ENCODE measurements around the gene NKX2-2. TPM values are rescaled to one million over a fixed set of nuclear protein-coding genes. Genes with fewer than 3 reads are reported as not detected.

Gene NKX2-2
- polyA plus RNA-seq, 1 experiment = not detected

- TF ChIP-seq, protein P1, sequence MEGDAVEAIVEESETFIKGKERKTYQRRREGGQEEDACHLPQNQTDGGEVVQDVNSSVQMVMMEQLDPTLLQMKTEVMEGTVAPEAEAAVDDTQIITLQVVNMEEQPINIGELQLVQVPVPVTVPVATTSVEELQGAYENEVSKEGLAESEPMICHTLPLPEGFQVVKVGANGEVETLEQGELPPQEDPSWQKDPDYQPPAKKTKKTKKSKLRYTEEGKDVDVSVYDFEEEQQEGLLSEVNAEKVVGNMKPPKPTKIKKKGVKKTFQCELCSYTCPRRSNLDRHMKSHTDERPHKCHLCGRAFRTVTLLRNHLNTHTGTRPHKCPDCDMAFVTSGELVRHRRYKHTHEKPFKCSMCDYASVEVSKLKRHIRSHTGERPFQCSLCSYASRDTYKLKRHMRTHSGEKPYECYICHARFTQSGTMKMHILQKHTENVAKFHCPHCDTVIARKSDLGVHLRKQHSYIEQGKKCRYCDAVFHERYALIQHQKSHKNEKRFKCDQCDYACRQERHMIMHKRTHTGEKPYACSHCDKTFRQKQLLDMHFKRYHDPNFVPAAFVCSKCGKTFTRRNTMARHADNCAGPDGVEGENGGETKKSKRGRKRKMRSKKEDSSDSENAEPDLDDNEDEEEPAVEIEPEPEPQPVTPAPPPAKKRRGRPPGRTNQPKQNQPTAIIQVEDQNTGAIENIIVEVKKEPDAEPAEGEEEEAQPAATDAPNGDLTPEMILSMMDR (IDR thresholded peaks at IDR 0.05; ENCODE audit: insufficient read depth, low read depth, low read length) = no peak
- Histone ChIP-seq H3K4me3 (ENCODE audit: low read depth, low read length) (no peak overlapping the region), H3K36me3 (ENCODE audit: control insufficient read depth, insufficient read depth, low read length) (no peaks in the 10 kb centered on the region), H3K27me3 (ENCODE audit: control insufficient read depth, insufficient read depth, low read length) (peaks cover 59% of the 10 kb centered on the region)
- ChIA-PET POLR2A (no interaction called here), CTCF (interaction anchor here (0.6 to 16.9 kb wide), 4 partner anchors 63 to 649 kb away, joined by 3 to 208 read pairs (median 4); no protein-coding TSS in a partner anchor)
- DNase-seq (ENCODE audit: low read depth) = no peak
These were observed 4.7 kb downstream of the NKX2-2 start for GRCh38 chr20:21509079-21509596.

- no peak overlapping the region for H3K4me3 ChIP-seq (ENCODE audit: low read depth, low read length)
- POLR2A ChIA-PET = no interaction called here
- H3K27me3 ChIP-seq (ENCODE audit: control insufficient read depth, insufficient read depth, low read length) = peaks cover 57% of the 10 kb centered on the region
- TF ChIP-seq, protein P1 (IDR thresholded peaks at IDR 0.05; ENCODE audit: insufficient read depth, low read depth, low read length) = no peak
- no peak for DNase-seq (ENCODE audit: low read depth)
- H3K36me3 ChIP-seq (ENCODE audit: control insufficient read depth, insufficient read depth, low read length) = no peaks in the 10 kb centered on the region
- CTCF ChIA-PET = interaction anchor here (0.6 to 16.9 kb wide), 7 partner anchors 9 to 672 kb away, joined by 3 to 208 read pairs (median 4); no protein-coding TSS in a partner anchor
These were observed 5.4 kb downstream of the NKX2-2 start for GRCh38 chr20:21508230-21509078.

GRCh38 chr20:21507400-21508229, 6.2 kb downstream of the NKX2-2 start:
- CTCF ChIA-PET = interaction anchor here (0.6 to 16.9 kb wide), 7 partner anchors 10 to 671 kb away, joined by 3 to 208 read pairs (median 3); no protein-coding TSS in a partner anchor
- no peak for DNase-seq (ENCODE audit: low read depth)
- Histone ChIP-seq H3K4me3 (ENCODE audit: low read depth, low read length) (no peak overlapping the region), H3K36me3 (ENCODE audit: control insufficient read depth, insufficient read depth, low read length) (no peaks in the 10 kb centered on the region), H3K27me3 (ENCODE audit: control insufficient read depth, insufficient read depth, low read length) (peaks cover 51% of the 10 kb centered on the region)
- POLR2A ChIA-PET = no interaction called here
- TF ChIP-seq, protein P1 (IDR thresholded peaks at IDR 0.05; ENCODE audit: insufficient read depth, low read depth, low read length) = no peak

- ChIA-PET CTCF (interaction anchor here (0.5 to 16.9 kb wide), 44 partner anchors 8 to 670 kb away, joined by 3 to 208 read pairs (median 4); partner anchors contain the start of genes KIZ, NKX2-2 and XRN2), POLR2A (no interaction called here)
- TF ChIP-seq, protein P1 (IDR thresholded peaks at IDR 0.05; ENCODE audit: insufficient read depth, low read depth, low read length) = peak; percentile 43
- peaks cover 40% of the 10 kb centered on the region for H3K27me3 ChIP-seq (ENCODE audit: control insufficient read depth, insufficient read depth, low read length)
- no peak for DNase-seq (ENCODE audit: low read depth)
- H3K4me3 ChIP-seq (ENCODE audit: low read depth, low read length) = peak overlapping the region; percentile 44
- no peaks in the 10 kb centered on the region for H3K36me3 ChIP-seq (ENCODE audit: control insufficient read depth, insufficient read depth, low read length)
These were observed 7.9 kb downstream of the NKX2-2 start for GRCh38 chr20:21505810-21506530.

All from BJ (cell line).